Breast epithelium (tissue), 3 donors: ENCODE results near the gene KCNIP1.

ENCODE experiments used
- CTCF ChIP-seq, 3 donors: fragments of 450-650 bp; IDR thresholded peaks; one replicate each; pipeline ENCODE4 v1.5.1; 2016 to 2017; ENCODE audit warnings: antibody characterized with exemption in 3 of 3, mild to moderate bottlenecking in 3 of 3, moderate library complexity in 3 of 3
- POLR2A ChIP-seq: fragments of 450-650 bp; IDR thresholded peaks from one replicate; pipeline ENCODE4 v1.6.1; 2016; ENCODE audit warnings: antibody characterized with exemption, mild to moderate bottlenecking, moderate library complexity
- POLR2AphosphoS5 ChIP-seq, 3 donors: sonication (generic); formaldehyde crosslinking; IDR thresholded peaks; one replicate each; pipeline ENCODE4 v1.6.1; 2017; ENCODE audit warnings: antibody characterized with exemption in 3 of 3

DNA sequence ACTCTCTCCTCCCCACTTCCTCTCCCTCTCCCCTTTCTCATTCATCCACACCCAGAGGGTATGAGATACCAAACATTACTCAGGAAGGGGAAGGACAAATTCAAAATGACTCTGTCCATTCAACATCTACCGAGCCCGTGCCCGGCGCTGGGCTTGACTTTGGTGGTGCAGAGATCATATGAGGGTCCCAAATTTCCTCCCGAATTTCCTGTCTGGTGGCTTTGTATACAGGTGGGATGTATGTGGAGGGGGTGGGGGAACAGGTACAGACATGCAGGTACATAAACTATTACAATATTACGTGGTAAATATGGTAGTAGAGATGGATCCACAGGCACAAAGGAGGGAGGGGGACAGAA lies 257.9 kb downstream of the KCNIP1 start:
- no peak for TF ChIP-seq CTCF (IDR thresholded peaks at IDR 0.05)
- no peak for TF ChIP-seq POLR2A
- TF ChIP-seq POLR2AphosphoS5 (IDR thresholded peaks at IDR 0.05): no peak
